ENCODE measurements around the gene CDH5.

Gene CDH5

DNA sequence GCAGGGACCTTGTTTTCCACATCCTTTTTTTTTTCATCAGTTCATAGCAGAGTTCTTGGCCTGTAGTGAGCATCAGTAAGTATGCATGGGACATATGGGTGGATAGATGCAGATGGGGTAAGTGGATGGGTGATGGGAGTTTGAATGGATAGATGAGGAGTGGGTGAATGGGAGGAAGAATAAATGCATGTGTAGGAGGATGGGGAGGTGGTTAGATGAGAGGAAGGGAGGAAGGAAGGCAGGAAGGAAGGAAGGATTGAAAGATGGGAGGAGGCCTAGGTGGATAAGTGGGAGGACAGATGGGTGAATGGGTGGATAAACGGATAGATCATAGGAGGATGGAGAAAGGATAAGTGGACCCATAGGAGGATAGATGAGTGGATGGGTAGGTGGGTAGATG lies 56.7 kb downstream of the CDH5 start:
- H2BK120ac ChIP-seq (ENCODE audit: low read depth, low read length): no peak overlapping the region
- no peak overlapping the region for H3K23ac ChIP-seq (ENCODE audit: low read depth, low read length, poor library complexity)
- H3K36me3 ChIP-seq (replicated peaks in 1 of 2; ENCODE audit: control insufficient read depth in 2 of 2, insufficient read depth in 2 of 2, low read length in 2 of 2): no peaks in the 10 kb centered on the region
- no peak overlapping the region for H3K14ac ChIP-seq (ENCODE audit: low read length)
- no peak overlapping the region for H2BK15ac ChIP-seq (ENCODE audit: low read length)
- no peak for DNase-seq (ENCODE audit: low spot score)
- no peak overlapping the region for H2BK12ac ChIP-seq (ENCODE audit: low read length)
- peaks cover 2 to 7% of the 10 kb centered on the region in 2 donors for H3K9me3 ChIP-seq (replicated peaks in 1 of 2; ENCODE audit: control insufficient read depth in 2 of 2, insufficient read depth in 1 of 2, low read depth in 1 of 2, low read length in 2 of 2)
- H3K4me1 ChIP-seq (ENCODE audit: control insufficient read depth in 2 of 2, insufficient read depth in 1 of 2, low read depth in 1 of 2, low read length in 2 of 2): peaks cover 4 to 13% of the 10 kb centered on the region in 2 donors
- H4K8ac ChIP-seq (ENCODE audit: low read depth, low read length): no peak overlapping the region
- H3K4ac ChIP-seq (ENCODE audit: low read length): no peak overlapping the region
- no peak overlapping the region for H2AK5ac ChIP-seq (ENCODE audit: low read depth, low read length)
- H3K4me2 ChIP-seq (ENCODE audit: insufficient read depth, low read length, poor library complexity, severe bottlenecking): no peak overlapping the region
- no peak overlapping the region for H3K4me3 ChIP-seq (ENCODE audit: low read length in 2 of 2)
- H4K91ac ChIP-seq (ENCODE audit: low read depth, low read length, poor library complexity): no peak overlapping the region
- H3K27ac ChIP-seq (replicated peaks; ENCODE audit: low read length): no peak overlapping the region
- no peak overlapping the region for H2AFZ ChIP-seq (ENCODE audit: low read length)
- no peak overlapping the region for H2BK5ac ChIP-seq (ENCODE audit: low read length)
- no CpG with 5 or more reads among the region's 1 CpG for WGBS, 2 donors (ENCODE audit: extremely low coverage in 2 of 2, insufficient read length in 2 of 2, insufficient replicate concordance in 1 of 2)
- no peaks in the 10 kb centered on the region for H3K79me1 ChIP-seq (ENCODE audit: low read depth, low read length)
- H3K9ac ChIP-seq (ENCODE audit: low read depth, low read length, poor library complexity): no peak overlapping the region
- H3K18ac ChIP-seq (ENCODE audit: low read length): no peak overlapping the region
- peaks cover 15 to 62% (median 33%) of the 10 kb centered on the region in 3 experiments for H3K27me3 ChIP-seq (ENCODE audit: control insufficient read depth in 3 of 3, insufficient read depth in 3 of 3, low read depth in 1 of 3, low read length in 3 of 3)

DNA sequence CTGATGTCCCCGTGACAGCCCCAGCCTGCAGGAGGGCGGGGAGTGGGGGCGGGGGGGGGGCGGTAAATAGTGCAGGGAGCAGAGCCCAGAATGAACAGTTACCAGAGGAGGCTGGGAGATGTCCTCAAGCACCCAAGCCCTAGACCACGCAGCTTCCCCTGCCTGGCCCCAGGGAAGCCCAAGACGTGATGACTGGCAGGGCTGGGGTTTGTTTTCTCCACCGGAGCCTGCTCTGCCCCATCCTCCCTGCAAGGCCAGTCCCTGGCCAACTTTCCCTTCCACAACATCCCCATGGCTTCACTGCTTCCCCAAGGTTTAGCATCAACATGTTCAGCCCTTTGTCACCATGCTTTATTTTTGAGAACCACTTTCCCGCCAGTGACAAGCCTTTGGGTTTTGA lies 59.2 kb downstream of the CDH5 start:
- Histone ChIP-seq H3K9ac (ENCODE audit: low read depth, low read length, poor library complexity) (no peak overlapping the region), H2BK12ac (ENCODE audit: low read length) (no peak overlapping the region), H3K4me3 (ENCODE audit: low read length in 2 of 2) (no peak overlapping the region), H4K91ac (ENCODE audit: low read depth, low read length, poor library complexity) (no peak overlapping the region), H3K4ac (ENCODE audit: low read length) (no peak overlapping the region), H3K27ac (replicated peaks; ENCODE audit: low read length) (no peak overlapping the region), H2BK120ac (ENCODE audit: low read depth, low read length) (no peak overlapping the region), H4K8ac (ENCODE audit: low read depth, low read length) (no peak overlapping the region), H3K4me1 (ENCODE audit: control insufficient read depth in 2 of 2, insufficient read depth in 1 of 2, low read depth in 1 of 2, low read length in 2 of 2) (peaks cover 11 to 13% of the 10 kb centered on the region in 2 donors), H2AFZ (ENCODE audit: low read length) (no peak overlapping the region), H2BK5ac (ENCODE audit: low read length) (no peak overlapping the region), H2BK15ac (ENCODE audit: low read length) (no peak overlapping the region), H3K36me3 (replicated peaks in 1 of 2; ENCODE audit: control insufficient read depth in 2 of 2, insufficient read depth in 2 of 2, low read length in 2 of 2) (no peaks in the 10 kb centered on the region), H3K27me3 (ENCODE audit: control insufficient read depth in 3 of 3, insufficient read depth in 3 of 3, low read depth in 1 of 3, low read length in 3 of 3) (peaks cover 15 to 82% (median 50%) of the 10 kb centered on the region in 3 experiments), H3K79me1 (ENCODE audit: low read depth, low read length) (no peaks in the 10 kb centered on the region), H3K14ac (ENCODE audit: low read length) (no peak overlapping the region), H3K4me2 (ENCODE audit: insufficient read depth, low read length, poor library complexity, severe bottlenecking) (no peak overlapping the region), H2AK5ac (ENCODE audit: low read depth, low read length) (no peak overlapping the region), H3K23ac (ENCODE audit: low read depth, low read length, poor library complexity) (no peak overlapping the region), H3K18ac (ENCODE audit: low read length) (no peak overlapping the region), H3K9me3 (replicated peaks in 1 of 2; ENCODE audit: control insufficient read depth in 2 of 2, insufficient read depth in 1 of 2, low read depth in 1 of 2, low read length in 2 of 2) (peaks cover 2 to 7% of the 10 kb centered on the region in 2 donors)
- no CpG with 5 or more reads among the region's 8 CpGs for WGBS, 2 donors (ENCODE audit: extremely low coverage in 2 of 2, insufficient read length in 2 of 2, insufficient replicate concordance in 1 of 2)
- DNase-seq (ENCODE audit: low spot score): no peak

DNA sequence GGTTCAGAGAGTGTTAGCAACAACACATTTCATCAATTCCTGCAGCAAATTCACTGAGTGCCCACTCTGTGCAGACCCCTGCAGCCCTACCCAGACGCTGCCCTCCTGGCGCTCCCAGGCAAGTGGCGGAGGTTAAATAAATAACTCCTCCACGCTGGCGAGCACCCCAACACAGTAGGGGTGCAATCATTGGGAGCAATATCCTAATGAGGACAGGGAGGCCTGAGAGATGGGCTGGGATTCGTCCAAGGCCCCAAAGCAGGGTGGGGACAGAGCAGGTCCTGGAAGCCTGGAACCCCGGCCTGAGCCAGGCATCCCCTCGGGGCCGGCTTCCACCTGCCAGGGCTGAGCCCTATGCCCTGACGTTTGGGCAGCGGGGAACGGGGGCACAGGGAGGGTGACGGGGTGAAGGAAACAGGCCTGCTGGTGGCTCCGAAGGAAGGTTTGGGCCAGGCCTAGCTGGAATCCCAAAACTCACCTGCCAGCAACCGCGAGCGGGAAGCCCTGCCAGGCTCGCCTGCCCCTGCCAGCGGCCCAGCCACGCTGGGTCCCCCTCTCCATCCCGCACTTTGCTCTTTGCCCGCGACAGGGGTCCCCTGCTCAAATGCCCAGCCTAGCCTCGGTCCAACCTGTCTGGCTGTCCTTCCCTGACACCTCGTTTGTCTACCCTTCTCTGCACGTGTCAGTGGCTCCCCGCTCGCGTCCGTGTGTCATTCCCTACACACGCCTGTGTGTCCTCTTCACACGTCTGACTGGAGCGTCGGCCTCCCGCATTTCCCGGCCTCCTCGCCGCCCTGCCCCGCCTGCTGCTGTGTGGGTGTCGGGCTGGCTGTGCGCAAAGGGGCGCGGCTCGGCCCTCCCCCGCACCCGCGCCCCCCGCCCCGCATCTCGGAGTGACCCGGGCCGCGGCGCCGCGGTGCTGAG lies 59.9 kb downstream of the CDH5 start:
- no peak overlapping the region for H4K91ac ChIP-seq (ENCODE audit: low read depth, low read length, poor library complexity)
- H3K27ac ChIP-seq (replicated peaks; ENCODE audit: low read length): no peak overlapping the region

More for the DNA sequence above, 59.9 kb downstream of the CDH5 start:
- Histone ChIP-seq H3K4me2 (ENCODE audit: insufficient read depth, low read length, poor library complexity, severe bottlenecking) (peak overlapping the region; percentile 75), H2AK5ac (ENCODE audit: low read depth, low read length) (peak overlapping the region; percentile 22), H3K36me3 (replicated peaks in 1 of 2; ENCODE audit: control insufficient read depth in 2 of 2, insufficient read depth in 2 of 2, low read length in 2 of 2) (no peaks in the 10 kb centered on the region), H3K18ac (ENCODE audit: low read length) (peak overlapping the region; percentile 68), H3K9me3 (replicated peaks in 1 of 2; ENCODE audit: control insufficient read depth in 2 of 2, insufficient read depth in 1 of 2, low read depth in 1 of 2, low read length in 2 of 2) (peaks cover 2 to 7% of the 10 kb centered on the region in 2 donors), H3K27me3 (ENCODE audit: control insufficient read depth in 3 of 3, insufficient read depth in 3 of 3, low read depth in 1 of 3, low read length in 3 of 3) (peaks cover 15 to 77% (median 50%) of the 10 kb centered on the region in 3 experiments), H4K8ac (ENCODE audit: low read depth, low read length) (no peak overlapping the region), H2BK120ac (ENCODE audit: low read depth, low read length) (no peak overlapping the region), H3K4me3 (ENCODE audit: low read length in 2 of 2) (peak overlapping the region; percentile 41 to 78), H3K79me1 (ENCODE audit: low read depth, low read length) (no peaks in the 10 kb centered on the region), H2BK15ac (ENCODE audit: low read length) (peak overlapping the region; percentile 59), H2BK5ac (ENCODE audit: low read length) (no peak overlapping the region), H2AFZ (ENCODE audit: low read length) (peak overlapping the region; percentile 81), H3K14ac (ENCODE audit: low read length) (peak overlapping the region; percentile 59), H3K23ac (ENCODE audit: low read depth, low read length, poor library complexity) (no peak overlapping the region), H2BK12ac (ENCODE audit: low read length) (no peak overlapping the region), H3K4ac (ENCODE audit: low read length) (no peak overlapping the region), H3K4me1 (ENCODE audit: control insufficient read depth in 2 of 2, insufficient read depth in 1 of 2, low read depth in 1 of 2, low read length in 2 of 2) (peaks cover 11 to 13% of the 10 kb centered on the region in 2 donors), H3K9ac (ENCODE audit: low read depth, low read length, poor library complexity) (peak overlapping the region; percentile 90)
- WGBS, 2 donors (ENCODE audit: extremely low coverage in 2 of 2, insufficient read length in 2 of 2, insufficient replicate concordance in 1 of 2): no CpG with 5 or more reads among the region's 56 CpGs
- DNase-seq (ENCODE audit: low spot score): no peak

All from neuronal stem cell (in vitro differentiated cells).